HEK293T (cell line): ENCODE results near the gene HSPE1.

Experiments
- ARNT ChIP-seq: fragments of 450-650 bp; IDR thresholded peaks from 2 replicates; pipeline ENCODE4 v1.6.1; 2017; ENCODE audit warnings: mild to moderate bottlenecking
- BHLHE40 ChIP-seq: fragments of 450-650 bp; IDR thresholded peaks from 2 replicates; pipeline ENCODE4 v1.6.1; 2016; ENCODE audit warnings: mild to moderate bottlenecking, moderate library complexity, borderline replicate concordance
- ELF4 ChIP-seq: fragments of 450-650 bp; IDR thresholded peaks from 2 replicates; pipeline ENCODE4 v1.6.1; 2017; ENCODE audit warnings: antibody characterized with exemption
- FOXA1 ChIP-seq: fragments of 450-650 bp; IDR thresholded peaks from 2 replicates; pipeline ENCODE4 v1.6.1; 2016; ENCODE audit warnings: mild to moderate bottlenecking
- FOXK2 ChIP-seq: fragments of 450-650 bp; IDR thresholded peaks from 2 replicates; pipeline ENCODE4 v1.6.1; 2016; ENCODE audit warnings: mild to moderate bottlenecking
- FOXM1 ChIP-seq: fragments of 450-650 bp; IDR thresholded peaks from 2 replicates; pipeline ENCODE4 v1.6.1; 2017; ENCODE audit warnings: mild to moderate bottlenecking, borderline replicate concordance
- HDGF ChIP-seq: fragments of 450-650 bp; IDR thresholded peaks from 2 replicates; pipeline ENCODE4 v1.6.1; 2017; ENCODE audit warnings: antibody characterized with exemption, borderline replicate concordance
- L3MBTL2 ChIP-seq: fragments of 450-650 bp; conservative IDR thresholded peaks from 2 replicates; pipeline ENCODE4 v1.6.1; 2016; ENCODE audit warnings: mild to moderate bottlenecking
- LEF1 ChIP-seq: fragments of 450-650 bp; IDR thresholded peaks from 2 replicates; pipeline ENCODE4 v1.6.1; 2017; ENCODE audit warnings: mild to moderate bottlenecking, borderline replicate concordance
- SP1 ChIP-seq: fragments of 450-650 bp; IDR thresholded peaks from 2 replicates; pipeline ENCODE4 v1.6.1; 2017
- SUZ12 ChIP-seq: fragments of 450-650 bp; IDR thresholded peaks from 2 replicates; pipeline ENCODE4 v1.6.1; 2016; ENCODE audit warnings: mild to moderate bottlenecking
- TARDBP ChIP-seq: fragments of 450-650 bp; IDR thresholded peaks from 2 replicates; pipeline ENCODE4 v1.6.1; 2016
- ZNF384 ChIP-seq: fragments of 450-650 bp; IDR thresholded peaks from 2 replicates; pipeline ENCODE4 v1.6.1; 2016
- TF ChIP-seq, protein P1 (sequence below): fragments of 450-650 bp; IDR thresholded peaks from 2 replicates; pipeline ENCODE4 v1.6.1; 2016

DNA sequence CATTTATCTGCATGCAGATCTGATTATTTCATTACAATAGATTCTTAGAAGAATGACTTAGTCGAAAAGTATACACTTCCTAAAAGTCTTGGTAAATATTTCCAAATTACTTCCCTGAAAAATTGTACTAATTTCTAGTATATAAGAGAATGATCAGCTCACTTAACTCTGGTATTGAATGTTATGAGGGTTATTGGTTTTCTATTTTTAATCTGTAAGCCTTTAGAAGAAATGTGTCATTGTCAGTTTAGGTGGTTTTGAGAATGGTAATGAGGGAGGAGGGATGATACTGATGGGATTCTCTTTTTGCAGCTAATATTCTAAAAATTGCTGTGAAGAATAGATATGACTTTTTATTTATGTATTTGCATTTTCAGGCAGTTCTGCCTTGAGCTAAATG, 39.6 kb downstream of the HSPE1 start:
- no peak for TF ChIP-seq SUZ12
- no peak for TF ChIP-seq ELF4
- no peak for TF ChIP-seq TARDBP
- no peak for TF ChIP-seq FOXM1
- TF ChIP-seq L3MBTL2, result no peak
- TF ChIP-seq BHLHE40, result no peak
- no peak for TF ChIP-seq HDGF
- no peak for TF ChIP-seq ARNT
- no peak for TF ChIP-seq SP1
- TF ChIP-seq ZNF384, result no peak
- TF ChIP-seq FOXK2, result no peak
- TF ChIP-seq FOXA1, result no peak
- TF ChIP-seq, protein P1, sequence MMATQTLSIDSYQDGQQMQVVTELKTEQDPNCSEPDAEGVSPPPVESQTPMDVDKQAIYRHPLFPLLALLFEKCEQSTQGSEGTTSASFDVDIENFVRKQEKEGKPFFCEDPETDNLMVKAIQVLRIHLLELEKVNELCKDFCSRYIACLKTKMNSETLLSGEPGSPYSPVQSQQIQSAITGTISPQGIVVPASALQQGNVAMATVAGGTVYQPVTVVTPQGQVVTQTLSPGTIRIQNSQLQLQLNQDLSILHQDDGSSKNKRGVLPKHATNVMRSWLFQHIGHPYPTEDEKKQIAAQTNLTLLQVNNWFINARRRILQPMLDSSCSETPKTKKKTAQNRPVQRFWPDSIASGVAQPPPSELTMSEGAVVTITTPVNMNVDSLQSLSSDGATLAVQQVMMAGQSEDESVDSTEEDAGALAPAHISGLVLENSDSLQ, result no peak
- no peak for TF ChIP-seq LEF1
